ENCODE measurements around the gene LCOR.

LCOR gene

DNA sequence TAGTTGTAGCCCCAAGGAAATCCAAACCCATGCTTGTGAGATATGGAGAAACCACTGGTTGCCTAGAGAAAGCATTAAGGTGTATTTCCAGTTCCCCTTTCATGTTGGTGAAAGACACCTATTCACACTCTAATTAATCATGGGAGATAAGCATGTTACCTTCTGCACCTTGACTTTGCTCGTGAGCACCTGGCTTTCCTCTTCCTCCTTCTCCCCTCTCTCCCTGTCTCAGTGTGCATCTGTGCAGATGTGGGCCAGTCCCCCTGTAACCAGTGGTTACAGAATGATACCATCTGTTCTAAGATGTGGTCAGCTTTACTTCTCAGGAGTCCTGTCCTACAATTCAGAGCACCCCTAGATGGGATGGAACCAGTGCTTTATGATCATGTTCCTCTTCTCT, 160.6 kb downstream of the LCOR start:
- ATAC-seq, result no peak
- TF ChIP-seq, protein P1, sequence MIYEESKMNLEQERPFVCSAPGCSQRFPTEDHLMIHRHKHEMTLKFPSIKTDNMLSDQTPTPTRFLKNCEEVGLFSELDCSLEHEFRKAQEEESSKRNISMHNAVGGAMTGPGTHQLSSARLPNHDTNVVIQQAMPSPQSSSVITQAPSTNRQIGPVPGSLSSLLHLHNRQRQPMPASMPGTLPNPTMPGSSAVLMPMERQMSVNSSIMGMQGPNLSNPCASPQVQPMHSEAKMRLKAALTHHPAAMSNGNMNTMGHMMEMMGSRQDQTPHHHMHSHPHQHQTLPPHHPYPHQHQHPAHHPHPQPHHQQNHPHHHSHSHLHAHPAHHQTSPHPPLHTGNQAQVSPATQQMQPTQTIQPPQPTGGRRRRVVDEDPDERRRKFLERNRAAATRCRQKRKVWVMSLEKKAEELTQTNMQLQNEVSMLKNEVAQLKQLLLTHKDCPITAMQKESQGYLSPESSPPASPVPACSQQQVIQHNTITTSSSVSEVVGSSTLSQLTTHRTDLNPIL (CRISPR knock-in tag; IDR thresholded peaks at IDR 0.05; ENCODE audit: low read depth), result no peak
- TF ChIP-seq TCF4 (CRISPR knock-in tag; IDR thresholded peaks at IDR 0.05; ENCODE audit: borderline replicate concordance) (no peak), ARNTL (CRISPR knock-in tag; IDR thresholded peaks at IDR 0.05; ENCODE audit: borderline replicate concordance, low read depth) (no peak), OSR1 (CRISPR knock-in tag; IDR thresholded peaks at IDR 0.05) (no peak), ZNF70 (CRISPR knock-in tag; IDR thresholded peaks at IDR 0.05) (no peak)

DNA sequence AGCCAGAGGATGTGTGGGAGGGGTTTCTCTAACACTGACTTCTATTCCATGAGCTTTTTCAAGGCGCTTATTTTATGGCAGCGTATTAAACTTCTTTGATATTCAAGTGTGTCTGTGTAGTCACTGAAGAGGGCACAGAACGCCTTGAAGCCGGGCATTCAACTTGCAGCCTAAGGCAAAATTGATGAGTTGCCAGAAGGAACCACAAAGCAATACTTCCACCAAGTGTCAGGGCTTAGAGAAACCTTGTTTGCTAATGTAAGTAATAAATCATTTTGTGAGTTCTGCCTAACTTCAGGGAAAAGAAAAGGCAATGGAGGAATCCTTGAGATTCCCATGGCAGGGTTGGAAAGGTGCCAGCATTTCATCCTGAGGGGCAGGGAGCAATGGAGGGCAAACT, 163.8 kb downstream of the LCOR start:
- ATAC-seq, result no peak

DNA sequence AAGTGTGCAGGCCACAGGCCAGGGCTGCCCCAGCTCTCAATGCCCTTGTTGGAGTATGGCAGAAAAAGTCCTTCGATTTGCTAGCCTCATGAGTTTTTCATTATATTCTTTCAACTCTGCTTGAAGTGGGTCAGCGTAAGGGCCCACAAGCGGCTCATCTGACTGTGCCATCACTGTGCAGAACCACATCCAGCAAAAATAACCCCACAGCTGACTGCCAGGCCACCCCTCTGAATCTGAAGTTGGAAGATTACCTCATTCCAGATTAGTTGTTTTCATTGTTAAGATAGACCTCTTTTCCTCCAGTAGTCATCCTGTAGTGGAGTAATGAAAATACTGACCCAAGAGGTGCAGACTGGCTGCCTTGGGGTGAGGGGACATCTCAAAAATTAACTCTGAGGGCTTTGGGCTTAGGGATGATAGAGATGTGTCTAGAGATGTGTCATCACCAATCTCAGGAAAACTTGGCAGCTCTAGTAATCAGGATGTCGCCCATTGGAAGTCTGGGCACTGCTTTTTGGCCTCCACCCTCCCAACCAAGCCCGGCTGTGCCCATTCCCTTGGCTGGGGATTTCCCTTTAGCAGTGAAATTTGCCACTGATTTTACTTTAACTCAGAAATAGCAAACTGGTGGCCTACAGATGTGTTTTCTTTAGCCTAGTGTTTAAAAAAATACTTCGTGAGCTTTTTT, 164.3 kb downstream of the LCOR start:
- no peak for ATAC-seq

More for the DNA sequence above, 163.8 kb downstream of the LCOR start:
- no peak for TF ChIP-seq ZFP30 (CRISPR knock-in tag; IDR thresholded peaks at IDR 0.05)
- TF ChIP-seq, protein P2, sequence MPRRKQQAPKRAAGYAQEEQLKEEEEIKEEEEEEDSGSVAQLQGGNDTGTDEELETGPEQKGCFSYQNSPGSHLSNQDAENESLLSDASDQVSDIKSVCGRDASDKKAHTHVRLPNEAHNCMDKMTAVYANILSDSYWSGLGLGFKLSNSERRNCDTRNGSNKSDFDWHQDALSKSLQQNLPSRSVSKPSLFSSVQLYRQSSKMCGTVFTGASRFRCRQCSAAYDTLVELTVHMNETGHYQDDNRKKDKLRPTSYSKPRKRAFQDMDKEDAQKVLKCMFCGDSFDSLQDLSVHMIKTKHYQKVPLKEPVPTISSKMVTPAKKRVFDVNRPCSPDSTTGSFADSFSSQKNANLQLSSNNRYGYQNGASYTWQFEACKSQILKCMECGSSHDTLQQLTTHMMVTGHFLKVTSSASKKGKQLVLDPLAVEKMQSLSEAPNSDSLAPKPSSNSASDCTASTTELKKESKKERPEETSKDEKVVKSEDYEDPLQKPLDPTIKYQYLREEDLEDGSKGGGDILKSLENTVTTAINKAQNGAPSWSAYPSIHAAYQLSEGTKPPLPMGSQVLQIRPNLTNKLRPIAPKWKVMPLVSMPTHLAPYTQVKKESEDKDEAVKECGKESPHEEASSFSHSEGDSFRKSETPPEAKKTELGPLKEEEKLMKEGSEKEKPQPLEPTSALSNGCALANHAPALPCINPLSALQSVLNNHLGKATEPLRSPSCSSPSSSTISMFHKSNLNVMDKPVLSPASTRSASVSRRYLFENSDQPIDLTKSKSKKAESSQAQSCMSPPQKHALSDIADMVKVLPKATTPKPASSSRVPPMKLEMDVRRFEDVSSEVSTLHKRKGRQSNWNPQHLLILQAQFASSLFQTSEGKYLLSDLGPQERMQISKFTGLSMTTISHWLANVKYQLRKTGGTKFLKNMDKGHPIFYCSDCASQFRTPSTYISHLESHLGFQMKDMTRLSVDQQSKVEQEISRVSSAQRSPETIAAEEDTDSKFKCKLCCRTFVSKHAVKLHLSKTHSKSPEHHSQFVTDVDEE (CRISPR knock-in tag; IDR thresholded peaks at IDR 0.05), result no peak
- TF ChIP-seq ZNF70 (CRISPR knock-in tag; IDR thresholded peaks at IDR 0.05), result no peak
- TF ChIP-seq CSDC2 (CRISPR knock-in tag; IDR thresholded peaks at IDR 0.05), result no peak
- TF ChIP-seq ISL1 (CRISPR knock-in tag; IDR thresholded peaks at IDR 0.05), result no peak
- no peak for TF ChIP-seq PPARA (CRISPR knock-in tag; IDR thresholded peaks at IDR 0.05; ENCODE audit: borderline replicate concordance)
- TF ChIP-seq, protein P3, sequence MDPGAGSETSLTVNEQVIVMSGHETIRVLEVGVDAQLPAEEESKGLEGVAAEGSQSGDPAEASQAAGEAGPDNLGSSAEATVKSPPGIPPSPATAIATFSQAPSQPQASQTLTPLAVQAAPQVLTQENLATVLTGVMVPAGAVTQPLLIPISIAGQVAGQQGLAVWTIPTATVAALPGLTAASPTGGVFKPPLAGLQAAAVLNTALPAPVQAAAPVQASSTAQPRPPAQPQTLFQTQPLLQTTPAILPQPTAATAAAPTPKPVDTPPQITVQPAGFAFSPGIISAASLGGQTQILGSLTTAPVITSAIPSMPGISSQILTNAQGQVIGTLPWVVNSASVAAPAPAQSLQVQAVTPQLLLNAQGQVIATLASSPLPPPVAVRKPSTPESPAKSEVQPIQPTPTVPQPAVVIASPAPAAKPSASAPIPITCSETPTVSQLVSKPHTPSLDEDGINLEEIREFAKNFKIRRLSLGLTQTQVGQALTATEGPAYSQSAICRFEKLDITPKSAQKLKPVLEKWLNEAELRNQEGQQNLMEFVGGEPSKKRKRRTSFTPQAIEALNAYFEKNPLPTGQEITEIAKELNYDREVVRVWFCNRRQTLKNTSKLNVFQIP (CRISPR knock-in tag; IDR thresholded peaks at IDR 0.05; ENCODE audit: borderline replicate concordance, low read depth), result no peak
- no peak for TF ChIP-seq ZFP3 (CRISPR knock-in tag; IDR thresholded peaks at IDR 0.05)
- TF ChIP-seq ZNF565 (CRISPR knock-in tag; conservative IDR thresholded peaks at IDR 0.05; ENCODE audit: low read depth), result no peak
- TF ChIP-seq TCF4 (CRISPR knock-in tag; IDR thresholded peaks at IDR 0.05; ENCODE audit: borderline replicate concordance), result no peak
- no peak for TF ChIP-seq ESRRG (CRISPR knock-in tag; IDR thresholded peaks at IDR 0.05)
- no peak for TF ChIP-seq TOX (CRISPR knock-in tag; IDR thresholded peaks at IDR 0.05; ENCODE audit: borderline replicate concordance)

More for the DNA sequence above, 164.3 kb downstream of the LCOR start:
- TF ChIP-seq OSR1 (CRISPR knock-in tag; IDR thresholded peaks at IDR 0.05) (no peak), PPARA (CRISPR knock-in tag; IDR thresholded peaks at IDR 0.05; ENCODE audit: borderline replicate concordance) (no peak), ZC3H10 (CRISPR knock-in tag; IDR thresholded peaks at IDR 0.05) (no peak), SNAI2 (CRISPR knock-in tag; IDR thresholded peaks at IDR 0.05) (no peak), CSDC2 (CRISPR knock-in tag; IDR thresholded peaks at IDR 0.05) (no peak), ESRRG (CRISPR knock-in tag; IDR thresholded peaks at IDR 0.05) (no peak), ZFP30 (CRISPR knock-in tag; IDR thresholded peaks at IDR 0.05) (no peak), ISL1 (CRISPR knock-in tag; IDR thresholded peaks at IDR 0.05) (no peak), ZNF8 (CRISPR knock-in tag; IDR thresholded peaks at IDR 0.05) (no peak)
- TF ChIP-seq, protein P3 (CRISPR knock-in tag; IDR thresholded peaks at IDR 0.05; ENCODE audit: borderline replicate concordance, low read depth), result no peak
- TF ChIP-seq, protein P4, sequence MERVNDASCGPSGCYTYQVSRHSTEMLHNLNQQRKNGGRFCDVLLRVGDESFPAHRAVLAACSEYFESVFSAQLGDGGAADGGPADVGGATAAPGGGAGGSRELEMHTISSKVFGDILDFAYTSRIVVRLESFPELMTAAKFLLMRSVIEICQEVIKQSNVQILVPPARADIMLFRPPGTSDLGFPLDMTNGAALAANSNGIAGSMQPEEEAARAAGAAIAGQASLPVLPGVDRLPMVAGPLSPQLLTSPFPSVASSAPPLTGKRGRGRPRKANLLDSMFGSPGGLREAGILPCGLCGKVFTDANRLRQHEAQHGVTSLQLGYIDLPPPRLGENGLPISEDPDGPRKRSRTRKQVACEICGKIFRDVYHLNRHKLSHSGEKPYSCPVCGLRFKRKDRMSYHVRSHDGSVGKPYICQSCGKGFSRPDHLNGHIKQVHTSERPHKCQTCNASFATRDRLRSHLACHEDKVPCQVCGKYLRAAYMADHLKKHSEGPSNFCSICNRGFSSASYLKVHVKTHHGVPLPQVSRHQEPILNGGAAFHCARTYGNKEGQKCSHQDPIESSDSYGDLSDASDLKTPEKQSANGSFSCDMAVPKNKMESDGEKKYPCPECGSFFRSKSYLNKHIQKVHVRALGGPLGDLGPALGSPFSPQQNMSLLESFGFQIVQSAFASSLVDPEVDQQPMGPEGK (CRISPR knock-in tag; IDR thresholded peaks at IDR 0.05; ENCODE audit: borderline replicate concordance), result no peak
- TF ChIP-seq, protein P1 (CRISPR knock-in tag; IDR thresholded peaks at IDR 0.05; ENCODE audit: low read depth), result no peak

All from SK-N-SH treated with all-trans-retinoic acid at 6 μM for 48 hours (cell line).